ENCODE measurements around the gene PPP1CA.

DNA sequence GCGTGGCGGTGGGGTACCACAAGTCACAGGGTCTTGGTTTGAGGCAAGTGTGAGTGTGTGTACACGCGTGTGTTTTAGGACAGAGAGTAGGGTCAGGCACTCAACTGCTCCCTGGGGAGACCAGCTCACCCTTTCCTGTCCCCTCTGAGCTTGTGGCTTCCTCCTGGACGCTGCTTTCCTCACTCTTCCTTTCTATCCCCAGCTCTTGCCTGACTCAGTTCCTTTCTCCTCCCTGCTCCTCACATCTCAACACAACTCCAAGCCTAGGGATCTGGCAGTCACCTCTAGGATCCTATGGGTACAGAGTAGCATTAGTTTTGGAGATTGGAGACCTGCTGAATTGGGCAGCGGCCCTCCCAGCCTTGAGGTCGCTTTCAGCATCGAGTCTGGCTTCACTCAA, 32.4 kb downstream of the PPP1CA start:
- TF ChIP-seq, protein P1, sequence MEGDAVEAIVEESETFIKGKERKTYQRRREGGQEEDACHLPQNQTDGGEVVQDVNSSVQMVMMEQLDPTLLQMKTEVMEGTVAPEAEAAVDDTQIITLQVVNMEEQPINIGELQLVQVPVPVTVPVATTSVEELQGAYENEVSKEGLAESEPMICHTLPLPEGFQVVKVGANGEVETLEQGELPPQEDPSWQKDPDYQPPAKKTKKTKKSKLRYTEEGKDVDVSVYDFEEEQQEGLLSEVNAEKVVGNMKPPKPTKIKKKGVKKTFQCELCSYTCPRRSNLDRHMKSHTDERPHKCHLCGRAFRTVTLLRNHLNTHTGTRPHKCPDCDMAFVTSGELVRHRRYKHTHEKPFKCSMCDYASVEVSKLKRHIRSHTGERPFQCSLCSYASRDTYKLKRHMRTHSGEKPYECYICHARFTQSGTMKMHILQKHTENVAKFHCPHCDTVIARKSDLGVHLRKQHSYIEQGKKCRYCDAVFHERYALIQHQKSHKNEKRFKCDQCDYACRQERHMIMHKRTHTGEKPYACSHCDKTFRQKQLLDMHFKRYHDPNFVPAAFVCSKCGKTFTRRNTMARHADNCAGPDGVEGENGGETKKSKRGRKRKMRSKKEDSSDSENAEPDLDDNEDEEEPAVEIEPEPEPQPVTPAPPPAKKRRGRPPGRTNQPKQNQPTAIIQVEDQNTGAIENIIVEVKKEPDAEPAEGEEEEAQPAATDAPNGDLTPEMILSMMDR (IDR thresholded peaks at IDR 0.05; ENCODE audit: borderline replicate concordance, extremely low read depth, low read length, poor library complexity, severe bottlenecking): no peak
- no peak for TF ChIP-seq EZH2 (IDR thresholded peaks at IDR 0.05; ENCODE audit: borderline replicate concordance, low read depth, low read length, severe bottlenecking)
